GM12878 (cell line): ENCODE data around the gene SOX6. TPM values are rescaled to one million over a fixed set of nuclear protein-coding genes. Genes with fewer than 3 reads are reported as not detected.

Source experiments
- ATAC-seq: fragments of 200-7000 bp; cut with Tn5 transposase; 3 replicates; pipeline ENCODE4 v1.9.1; 2020; ENCODE audit warnings: mild to moderate bottlenecking, moderate library complexity
- BruUV-seq: library from RNA; stranded (reverse); fragments of 400-500 nt; replicated peaks from 2 replicates; lab custom pipeline; 2021; lab: Mats Ljungman, UMichigan
- CTCF ChIA-PET: fragments of 300-600 bp; sonication (Branson Sonifier 250); formaldehyde crosslinking; extraction: SDS; loops from one replicate; lab custom pipeline; 2021; ENCODE audit warnings: inconsistent platforms; lab: Yijun Ruan, JAX
- POLR2A ChIA-PET: fragments of 350-600 bp; formaldehyde crosslinking; extraction: SDS; loops from one replicate; lab custom pipeline; 2021; ENCODE audit warnings: inconsistent platforms; lab: Charles Lee
- RAD21 ChIA-PET: fragments of 300-600 bp; sonication (Branson Sonifier 250); formaldehyde crosslinking; loops from one replicate; lab custom pipeline; 2023; ENCODE audit warnings: antibody characterized with exemption; ENCODE audit not compliant: unreplicated experiment; lab: Charles Lee
- SMC1A ChIA-PET: fragments of 300-600 bp; sonication (Branson Sonifier 250); formaldehyde crosslinking; loops from one replicate; lab custom pipeline; 2023; ENCODE audit not compliant: unreplicated experiment, uncharacterized antibody; lab: Charles Lee
- DNase-seq: peaks from one replicate; pipeline ENCODE4 v3.0.0-alpha.2; 2011; ENCODE audit warnings: low read depth, low spot score
- FAIRE-seq: peaks from 3 replicates; lab custom pipeline; 2011; peaks lifted over from hg19 to GRCh38; lab: Jason Lieb, UNC
- H2AFZ ChIP-seq: 2 replicates; pipeline ENCODE4 v1.6.0; 2011; ENCODE audit warnings: low read depth, low read length, control low read depth; ENCODE audit not compliant: control insufficient read depth
- H3K27ac ChIP-seq: 2 replicates; pipeline ENCODE4 v1.5.1; 2011; ENCODE audit warnings: control low read depth; ENCODE audit not compliant: control insufficient read depth, insufficient read depth
- H3K27me3 ChIP-seq, 2 experiments: replicated peaks in 1 of 2; 2 replicates each; pipeline versions ENCODE4 v1.6.0 to v1.6.1; 2011; ENCODE audit warnings: low read length in 1 of 2; ENCODE audit not compliant: control insufficient read depth in 2 of 2, insufficient read depth in 2 of 2
- H3K36me3 ChIP-seq, 2 experiments: 2 replicates each; pipeline ENCODE4 v1.5.1; 2011; ENCODE audit warnings: low read length in 1 of 2; ENCODE audit not compliant: control insufficient read depth in 2 of 2, insufficient read depth in 2 of 2
- H3K4me1 ChIP-seq: 2 replicates; pipeline ENCODE4 v1.6.1; 2011; ENCODE audit warnings: mild to moderate bottlenecking, low read length, moderate library complexity, mixed read lengths; ENCODE audit not compliant: control insufficient read depth, insufficient read depth
- H3K4me2 ChIP-seq: 2 replicates; pipeline ENCODE4 v1.6.0; 2011; ENCODE audit warnings: control low read depth; ENCODE audit not compliant: control insufficient read depth, insufficient read depth
- H3K4me3 ChIP-seq: fragments of 200-600 bp; sonication (generic); 2 replicates; pipeline ENCODE4 v1.5.1; 2016
- H3K79me2 ChIP-seq: 2 replicates; pipeline ENCODE4 v1.6.0; 2011; ENCODE audit warnings: low read length; ENCODE audit not compliant: control insufficient read depth, insufficient read depth
- H3K9ac ChIP-seq: 2 replicates; pipeline ENCODE4 v1.8.0; 2011; ENCODE audit warnings: low read length, control low read depth, mixed read lengths; ENCODE audit not compliant: control insufficient read depth, insufficient read depth
- H3K9me3 ChIP-seq: replicated peaks from 3 replicates; pipeline ENCODE4 v1.5.1; 2011; ENCODE audit warnings: mild to moderate bottlenecking, low read length; ENCODE audit not compliant: control insufficient read depth, insufficient read depth
- H4K20me1 ChIP-seq: 2 replicates; pipeline ENCODE4 v1.6.0; 2011; ENCODE audit not compliant: control insufficient read depth, insufficient read depth
- ATF7 ChIP-seq: fragments of 450-650 bp; IDR thresholded peaks from 2 replicates; pipeline ENCODE4 v1.6.1; 2016; ENCODE audit warnings: low read depth, mild to moderate bottlenecking
- NR2C1 ChIP-seq: fragments of 450-650 bp; IDR thresholded peaks from 2 replicates; pipeline ENCODE4 v1.6.1; 2017; ENCODE audit warnings: antibody characterized with exemption, mild to moderate bottlenecking, moderate library complexity
- SREBF1 ChIP-seq: IDR thresholded peaks from 2 replicates; pipeline ENCODE4 v1.6.1; 2012; ENCODE audit warnings: mild to moderate bottlenecking, low read length
- SUZ12 ChIP-seq: fragments of 200-600 bp; sonication (generic); IDR thresholded peaks from one replicate; pipeline ENCODE4 v1.6.1; 2018; ENCODE audit warnings: antibody characterized with exemption, mild to moderate bottlenecking; ENCODE audit not compliant: unreplicated experiment
- WGBS: methylation state at CpG from one replicate; pipeline ENCODE4 v1.1.6; 2016; ENCODE audit warnings: low lambda C conversion rate; ENCODE audit not compliant: insufficient replicate concordance, insufficient coverage; ENCODE audit errors: missing lambda C conversion rate; 5-methylcytosine and 5-hydroxymethylcytosine counted together
- in situ Hi-C: fragments of 300-500 bp; cut with MboI; formaldehyde crosslinking; loops from 9 replicates; pipeline ENCODE4 v1.14.3; 2018; ENCODE audit warnings: mixed read lengths
- intact Hi-C: fragments of 100-400 bp; cut with micrococcal nuclease; formaldehyde crosslinking; loops from one replicate; pipeline ENCODE4 v1.14.2; 2022; ENCODE audit not compliant: unreplicated experiment
- polyA plus RNA-seq, 11 experiments: library from polyadenylated mRNA; depleted of rRNA in 4 of 11; unstranded in 6 of 11; stranded (reverse) in 5 of 11; fragments of >200 nt; fragmentation: Nextera tagmentation in 4 of 11; fragmentation: Illumina TruSeq in 1 of 11; extraction: Ambion mirVana in 4 of 11; extraction: Trizol in 1 of 11; gene quantifications; 1 replicate in 1 of 11; 2 replicates in 10 of 11; pipeline versions ENCODE4 v1.2.1 to v1.2.3, GENCODE V29; 2011 to 2016; ENCODE audit warnings: inconsistent platforms in 2 of 11, missing spikeins in 2 of 11, low read depth in 1 of 11
- total RNA-seq, 4 experiments: library from RNA; depleted of rRNA in 3 of 4; stranded (reverse); fragments of >200 nt in 3 of 4; fragmentation: Illumina TruSeq in 1 of 4; extraction: Trizol in 1 of 4; gene quantifications; 2 replicates each; pipeline versions ENCODE4 v1.2.1 to v1.2.3, GENCODE V29; 2013 to 2021
- TF ChIP-seq, protein P1 (sequence below), 3 experiments: IDR thresholded peaks in 2 of 3; conservative IDR thresholded peaks in 1 of 3; 2 replicates each; pipeline ENCODE4 v1.5.1; 2011; ENCODE audit warnings: low read depth in 3 of 3, low read length in 3 of 3, mild to moderate bottlenecking in 3 of 3, control low read depth in 2 of 3, moderate library complexity in 2 of 3, inconsistent platforms in 1 of 3, mixed read lengths in 1 of 3; ENCODE audit not compliant: control insufficient read depth in 2 of 3, insufficient read depth in 1 of 3; ENCODE audit errors: extremely low read depth in 1 of 3

Gene SOX6
- total and polyA plus RNA-seq, 10 of the 15 experiments (the other 5 are each of a cell fraction or from before 2014, with no cell fraction given), result 0.03 to 0.71 (median 0.29) TPM; not detected in 4

GRCh38 chr11:16167706-16168487 lies 188.4 kb downstream of the SOX6 start:
- Histone ChIP-seq H3K79me2 (no peaks in the 10 kb centered on the region), H3K27me3 (no peaks in the 10 kb centered on the region), H3K4me2 (no peak overlapping the region), H3K36me3 (no peaks in the 10 kb centered on the region), H4K20me1 (no peaks in the 10 kb centered on the region), H3K4me3 (no peak overlapping the region), H3K4me1 (no peaks in the 10 kb centered on the region), H3K9ac (no peak overlapping the region), H3K9me3 (no peaks in the 10 kb centered on the region), H3K27ac (no peak overlapping the region), H2AFZ (no peak overlapping the region)
- TF ChIP-seq NR2C1 (no peak), SREBF1 (no peak), ATF7 (peak; percentile 71), SUZ12 (no peak)
- TF ChIP-seq, protein P1, sequence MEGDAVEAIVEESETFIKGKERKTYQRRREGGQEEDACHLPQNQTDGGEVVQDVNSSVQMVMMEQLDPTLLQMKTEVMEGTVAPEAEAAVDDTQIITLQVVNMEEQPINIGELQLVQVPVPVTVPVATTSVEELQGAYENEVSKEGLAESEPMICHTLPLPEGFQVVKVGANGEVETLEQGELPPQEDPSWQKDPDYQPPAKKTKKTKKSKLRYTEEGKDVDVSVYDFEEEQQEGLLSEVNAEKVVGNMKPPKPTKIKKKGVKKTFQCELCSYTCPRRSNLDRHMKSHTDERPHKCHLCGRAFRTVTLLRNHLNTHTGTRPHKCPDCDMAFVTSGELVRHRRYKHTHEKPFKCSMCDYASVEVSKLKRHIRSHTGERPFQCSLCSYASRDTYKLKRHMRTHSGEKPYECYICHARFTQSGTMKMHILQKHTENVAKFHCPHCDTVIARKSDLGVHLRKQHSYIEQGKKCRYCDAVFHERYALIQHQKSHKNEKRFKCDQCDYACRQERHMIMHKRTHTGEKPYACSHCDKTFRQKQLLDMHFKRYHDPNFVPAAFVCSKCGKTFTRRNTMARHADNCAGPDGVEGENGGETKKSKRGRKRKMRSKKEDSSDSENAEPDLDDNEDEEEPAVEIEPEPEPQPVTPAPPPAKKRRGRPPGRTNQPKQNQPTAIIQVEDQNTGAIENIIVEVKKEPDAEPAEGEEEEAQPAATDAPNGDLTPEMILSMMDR (IDR thresholded peaks at IDR 0.05 in 2 of 3, conservative IDR thresholded peaks at IDR 0.05 in 1 of 3; ENCODE audit: control insufficient read depth in 2 of 3, extremely low read depth in 1 of 3, insufficient read depth in 1 of 3, low read depth in 3 of 3, low read length in 3 of 3), result no peak
- in situ Hi-C loops, result no loop called here
- intact Hi-C loops, result no loop called here
- no TSS peak for BruUV-seq
- ChIA-PET POLR2A (no interaction called here), CTCF (no interaction called here), RAD21 (no interaction called here), SMC1A (no interaction called here)
- no peak for ATAC-seq
- 56% methylated on average over 3 of the region's 3 CpGs for WGBS
- DNase-seq, result no peak
- no peak for FAIRE-seq
